Neuron (in vitro differentiated cells): ENCODE measurements around the gene CLDN1.

Experiments
- H2AFZ ChIP-seq: one replicate; pipeline ENCODE4 v1.6.1; 2013; ENCODE audit warnings: low read depth, mild to moderate bottlenecking, inconsistent platforms, low read length, moderate library complexity
- H3K27me3 ChIP-seq: one replicate; pipeline ENCODE4 v1.6.1; 2013; ENCODE audit warnings: low read length; ENCODE audit not compliant: insufficient read depth
- H3K36me3 ChIP-seq: one replicate; pipeline ENCODE4 v1.6.1; 2013; ENCODE audit warnings: low read length; ENCODE audit not compliant: insufficient read depth
- H3K4me1 ChIP-seq: one replicate; pipeline ENCODE4 v1.6.1; 2013; ENCODE audit warnings: low read length; ENCODE audit not compliant: insufficient read depth
- H3K4me3 ChIP-seq: 2 replicates; pipeline ENCODE4 v1.5.1; 2013; ENCODE audit warnings: mild to moderate bottlenecking, low read length, moderate library complexity
- H3K9me3 ChIP-seq: one replicate; pipeline ENCODE4 v1.6.1; 2013; ENCODE audit warnings: low read length

Gene CLDN1

GRCh38 chr3:190321789-190322603, at the start of gene CLDN1:
Gene CLDN1 (minus strand): TSS chr3:190322446. CDS start chr3:190322206, 240 bp downstream.
- H3K27me3 ChIP-seq, result peaks cover 42% of the 10 kb centered on the region
- H3K9me3 ChIP-seq, result no peaks in the 10 kb centered on the region
- peaks cover 6% of the 10 kb centered on the region for H3K4me1 ChIP-seq

DNA sequence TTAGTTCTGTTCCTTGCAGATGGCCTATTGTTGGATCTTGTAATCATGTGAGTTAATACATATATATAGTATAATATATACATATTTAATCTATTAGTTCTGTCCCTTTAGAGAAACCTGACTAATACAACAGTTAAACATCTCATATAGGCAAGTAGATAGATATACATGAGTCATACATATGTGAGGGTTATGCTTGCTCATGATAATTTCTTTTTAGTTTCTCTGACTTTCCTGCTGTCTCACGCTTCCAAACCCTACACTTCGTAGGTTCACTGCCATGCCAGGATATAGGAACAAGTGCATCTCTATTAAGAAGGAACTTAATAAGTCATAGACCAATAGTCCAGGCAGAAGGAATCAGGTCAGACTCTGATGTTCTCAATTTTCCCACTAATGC, 48.9 kb upstream of the CLDN1 start:
- Histone ChIP-seq H3K36me3 (no peaks in the 10 kb centered on the region), H3K4me1 (no peaks in the 10 kb centered on the region), H3K27me3 (no peaks in the 10 kb centered on the region), H3K4me3 (no peak overlapping the region), H2AFZ (no peak overlapping the region), H3K9me3 (no peaks in the 10 kb centered on the region)

More at GRCh38 chr3:190321789-190322603, at the start of gene CLDN1:
- Histone ChIP-seq H2AFZ (peak within 1 kb of the TSS; percentile 76), H3K4me3 (peak within 1 kb of the TSS; percentile 50), H3K36me3 (no peaks in the 10 kb centered on the region)

DNA sequence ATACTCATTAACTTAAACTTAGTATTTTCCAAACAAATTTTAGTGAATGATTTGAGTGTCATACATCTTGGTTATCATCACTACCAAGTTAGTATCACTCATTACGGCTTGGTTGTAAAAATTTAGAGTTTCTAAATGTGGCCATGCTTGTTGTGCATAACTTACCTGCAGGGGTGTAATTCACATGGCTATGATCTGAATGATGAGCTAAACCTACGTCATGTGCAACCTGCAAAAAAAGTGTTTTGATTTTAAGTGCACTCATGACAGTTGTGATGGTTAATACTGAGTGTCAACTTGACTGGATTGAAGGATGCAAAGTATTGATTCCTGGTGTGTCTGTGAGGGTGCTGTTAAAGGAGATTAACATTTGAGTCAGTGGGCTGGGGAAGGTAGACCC, 48.1 kb upstream of the CLDN1 start:
- Histone ChIP-seq H3K9me3 (no peaks in the 10 kb centered on the region), H3K36me3 (no peaks in the 10 kb centered on the region), H3K27me3 (no peaks in the 10 kb centered on the region), H3K4me1 (no peaks in the 10 kb centered on the region), H3K4me3 (no peak overlapping the region), H2AFZ (no peak overlapping the region)

DNA sequence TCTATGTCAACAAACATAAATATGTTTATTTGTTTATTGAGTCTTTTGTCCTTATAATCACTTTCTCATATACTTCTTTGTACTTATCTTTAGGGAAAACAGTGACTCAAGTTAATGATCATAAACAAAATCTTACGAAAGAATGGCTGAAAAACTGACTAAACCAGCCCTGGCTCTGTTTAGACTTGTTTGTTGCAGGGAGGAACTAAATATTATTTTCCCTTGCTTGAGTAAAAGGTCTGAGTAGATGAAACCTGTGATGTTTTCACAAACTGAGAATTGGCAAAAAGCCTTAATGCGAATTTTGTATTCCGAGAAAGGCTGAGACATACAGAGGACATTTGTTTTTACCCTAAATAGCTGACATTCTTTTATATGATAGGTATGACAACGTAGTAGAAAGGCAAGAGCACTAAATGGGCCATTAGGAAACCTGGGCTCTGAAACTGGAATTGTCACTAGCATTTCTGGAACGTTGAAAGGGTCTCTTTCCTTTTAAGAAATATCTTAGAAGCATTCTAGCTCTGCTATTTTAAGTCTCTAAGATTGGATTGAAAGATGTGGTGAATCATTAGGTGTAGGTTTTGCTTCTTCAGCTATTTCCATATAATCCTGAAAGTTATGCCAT, 47.5 kb upstream of the CLDN1 start:
- no peaks in the 10 kb centered on the region for H3K9me3 ChIP-seq
- H3K4me3 ChIP-seq, result no peak overlapping the region
- H3K36me3 ChIP-seq, result no peaks in the 10 kb centered on the region
- no peak overlapping the region for H2AFZ ChIP-seq
- no peaks in the 10 kb centered on the region for H3K4me1 ChIP-seq
- H3K27me3 ChIP-seq, result no peaks in the 10 kb centered on the region

DNA sequence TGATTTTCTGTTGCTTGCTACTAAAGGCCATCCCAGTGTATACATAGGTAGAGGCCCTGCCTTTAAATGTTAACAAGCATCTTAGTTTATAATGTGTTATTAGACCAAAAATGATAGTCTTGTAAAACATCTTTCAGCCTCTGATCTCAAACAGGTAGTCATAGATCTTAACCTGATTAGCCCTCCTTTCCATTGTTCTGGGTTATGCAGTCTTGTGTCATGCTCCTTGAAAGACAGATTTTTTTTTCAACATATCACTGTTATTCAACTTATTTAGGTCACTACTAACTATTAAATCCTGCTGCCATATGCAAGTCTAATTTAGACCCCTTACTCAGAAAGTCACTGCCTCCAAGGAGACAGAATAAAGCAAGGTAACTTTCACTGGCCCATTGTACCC, 46.6 kb upstream of the CLDN1 start:
- no peak overlapping the region for H3K4me3 ChIP-seq
- H2AFZ ChIP-seq, result no peak overlapping the region
- H3K36me3 ChIP-seq, result no peaks in the 10 kb centered on the region
- no peaks in the 10 kb centered on the region for H3K4me1 ChIP-seq
- no peaks in the 10 kb centered on the region for H3K9me3 ChIP-seq
- no peaks in the 10 kb centered on the region for H3K27me3 ChIP-seq

DNA sequence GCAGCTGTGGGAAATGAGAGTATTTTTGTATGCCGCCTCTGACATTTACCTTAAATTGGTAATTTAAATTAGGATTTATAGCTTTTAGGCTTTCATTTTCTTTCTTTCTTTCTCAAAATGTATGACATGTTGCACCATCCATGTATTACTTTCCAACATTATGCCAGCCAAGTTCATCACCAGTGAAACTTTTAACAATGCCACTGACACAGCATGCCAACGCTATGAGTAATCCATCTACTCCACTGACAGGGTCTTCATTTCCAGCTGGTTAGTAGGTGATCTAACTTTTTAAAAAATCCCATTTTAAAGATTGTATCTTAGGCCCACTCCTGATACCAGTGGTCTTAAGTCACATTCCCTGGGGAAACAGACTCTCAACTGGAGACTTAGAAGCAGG, 43.9 kb upstream of the CLDN1 start:
- Histone ChIP-seq H3K36me3 (no peaks in the 10 kb centered on the region), H2AFZ (no peak overlapping the region), H3K27me3 (no peaks in the 10 kb centered on the region)

DNA sequence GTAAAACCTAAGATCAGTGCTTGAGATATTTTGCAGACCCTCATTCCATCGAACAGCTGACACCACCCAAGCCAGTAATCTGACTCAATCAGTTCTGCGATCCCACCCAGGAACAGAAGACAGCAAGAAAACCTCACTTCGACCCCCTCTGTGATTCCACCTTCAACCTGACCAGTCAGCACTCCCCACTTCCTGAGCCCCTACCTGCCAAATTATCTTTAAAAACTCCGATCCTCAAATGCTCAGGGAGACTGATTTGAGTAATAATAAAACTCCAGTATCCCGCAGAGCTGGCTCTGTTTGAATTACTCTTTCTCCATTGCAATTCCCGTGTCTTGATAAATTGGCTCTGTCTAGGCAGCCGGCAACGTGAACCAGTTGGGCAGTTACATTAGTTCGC, 40.0 kb upstream of the CLDN1 start:
- no peaks in the 10 kb centered on the region for H3K4me1 ChIP-seq
- no peaks in the 10 kb centered on the region for H3K27me3 ChIP-seq
- no peaks in the 10 kb centered on the region for H3K36me3 ChIP-seq
- no peaks in the 10 kb centered on the region for H3K9me3 ChIP-seq
- H2AFZ ChIP-seq, result no peak overlapping the region
- H3K4me3 ChIP-seq, result no peak overlapping the region

More for the DNA sequence above, 43.9 kb upstream of the CLDN1 start:
- Histone ChIP-seq H3K4me3 (no peak overlapping the region), H3K9me3 (no peaks in the 10 kb centered on the region), H3K4me1 (no peaks in the 10 kb centered on the region)

- H3K9me3 ChIP-seq, result no peaks in the 10 kb centered on the region
- H3K27me3 ChIP-seq, result no peaks in the 10 kb centered on the region
- no peaks in the 10 kb centered on the region for H3K4me1 ChIP-seq
- H3K36me3 ChIP-seq, result no peaks in the 10 kb centered on the region
- H2AFZ ChIP-seq, result no peak overlapping the region
- no peak overlapping the region for H3K4me3 ChIP-seq
Measured at GRCh38 chr3:190361791-190362190, 39.5 kb upstream of the CLDN1 start.

GRCh38 chr3:190360228-190360627, 38.0 kb upstream of the CLDN1 start:
- H3K27me3 ChIP-seq, result no peaks in the 10 kb centered on the region
- H3K9me3 ChIP-seq, result no peaks in the 10 kb centered on the region
- H3K4me3 ChIP-seq, result no peak overlapping the region
- H3K36me3 ChIP-seq, result no peaks in the 10 kb centered on the region
- no peaks in the 10 kb centered on the region for H3K4me1 ChIP-seq
- no peak overlapping the region for H2AFZ ChIP-seq

GRCh38 chr3:190359813-190360212, 37.6 kb upstream of the CLDN1 start:
- H3K36me3 ChIP-seq, result no peaks in the 10 kb centered on the region
- H3K9me3 ChIP-seq, result no peaks in the 10 kb centered on the region
- no peaks in the 10 kb centered on the region for H3K4me1 ChIP-seq
- H3K4me3 ChIP-seq, result no peak overlapping the region
- no peaks in the 10 kb centered on the region for H3K27me3 ChIP-seq
- H2AFZ ChIP-seq, result no peak overlapping the region

- Histone ChIP-seq H3K36me3 (no peaks in the 10 kb centered on the region), H3K27me3 (no peaks in the 10 kb centered on the region), H2AFZ (no peak overlapping the region), H3K9me3 (no peaks in the 10 kb centered on the region), H3K4me1 (no peaks in the 10 kb centered on the region), H3K4me3 (no peak overlapping the region)
Measured at GRCh38 chr3:190357468-190357867, 35.2 kb upstream of the CLDN1 start.

- Histone ChIP-seq H3K27me3 (no peaks in the 10 kb centered on the region), H3K36me3 (no peaks in the 10 kb centered on the region), H3K4me1 (no peaks in the 10 kb centered on the region), H3K9me3 (no peaks in the 10 kb centered on the region), H2AFZ (no peak overlapping the region), H3K4me3 (no peak overlapping the region)
Measured at GRCh38 chr3:190356246-190356645, 34.0 kb upstream of the CLDN1 start.

DNA sequence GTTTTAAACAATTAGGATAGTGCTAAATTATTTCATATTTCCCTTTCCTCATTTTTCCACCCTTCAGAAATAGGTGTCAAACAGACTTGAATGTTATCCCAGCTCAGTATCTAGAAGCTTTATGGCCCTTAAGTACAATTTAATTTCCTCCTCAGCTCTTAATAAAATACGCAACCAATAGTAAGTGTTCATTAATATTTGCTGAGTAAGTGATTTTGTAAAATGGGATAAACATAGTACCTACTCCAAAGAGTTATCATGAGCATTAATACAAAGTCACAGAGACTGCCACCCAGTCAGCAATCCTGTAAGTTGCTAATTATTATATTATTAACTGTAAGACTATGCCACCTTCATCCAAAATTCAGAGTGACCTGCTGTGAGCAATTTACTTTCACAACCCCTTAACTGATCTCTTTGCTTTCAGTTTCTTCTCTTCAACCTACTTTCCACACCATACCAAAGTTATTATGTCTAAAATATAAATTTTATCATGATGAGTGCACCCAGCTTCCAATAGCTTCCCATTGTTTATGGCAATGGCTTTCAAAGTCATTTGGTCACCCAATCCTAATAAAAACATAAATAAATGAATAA, 30.7 kb upstream of the CLDN1 start:
- no peaks in the 10 kb centered on the region for H3K27me3 ChIP-seq
- no peak overlapping the region for H2AFZ ChIP-seq
- no peaks in the 10 kb centered on the region for H3K36me3 ChIP-seq
- H3K9me3 ChIP-seq, result no peaks in the 10 kb centered on the region
- no peaks in the 10 kb centered on the region for H3K4me1 ChIP-seq
- no peak overlapping the region for H3K4me3 ChIP-seq
